ENCODE results near the gene UBE2G2.

Gene UBE2G2

GRCh38 chr21:44801468-44802395, at the start of gene UBE2G2:
Gene UBE2G2 (minus strand): TSS chr21:44801820. CDS start chr21:44801748, 72 bp downstream.
- DNase-seq (ENCODE audit: low read depth in 3 of 3, low spot score in 1 of 3): peak; percentile 54 to 86 (median 78)

- DNase-seq (ENCODE audit: low read depth in 3 of 3, low spot score in 1 of 3): no peak
Observed at GRCh38 chr21:44850905-44851657, 49.5 kb upstream of the UBE2G2 start.

- DNase-seq (ENCODE audit: low read depth in 3 of 3, low spot score in 1 of 3): no peak
Observed at GRCh38 chr21:44850208-44850800, 48.7 kb upstream of the UBE2G2 start.

- DNase-seq (ENCODE audit: low read depth in 3 of 3, low spot score in 1 of 3): no peak
Observed at GRCh38 chr21:44849616-44850130, 48.1 kb upstream of the UBE2G2 start.

- DNase-seq (ENCODE audit: low read depth in 3 of 3, low spot score in 1 of 3): no peak
Observed at GRCh38 chr21:44848821-44849521, 47.4 kb upstream of the UBE2G2 start.

- no peak for DNase-seq (ENCODE audit: low read depth in 3 of 3, low spot score in 1 of 3)
Observed at GRCh38 chr21:44847261-44848056, 45.8 kb upstream of the UBE2G2 start.

- DNase-seq (ENCODE audit: low read depth in 3 of 3, low spot score in 1 of 3): peak in 1 of 3 donors; percentile 13
Observed at GRCh38 chr21:44846485-44847260, 45.1 kb upstream of the UBE2G2 start.

GRCh38 chr21:44846224-44846484, 44.5 kb upstream of the UBE2G2 start:
- DNase-seq (ENCODE audit: low read depth in 3 of 3, low spot score in 1 of 3): no peak

- peak in 1 of 3 donors; percentile 30 for DNase-seq (ENCODE audit: low read depth in 3 of 3, low spot score in 1 of 3)
Observed at GRCh38 chr21:44845418-44846223, 44.0 kb upstream of the UBE2G2 start.

- no peak for DNase-seq (ENCODE audit: low read depth in 3 of 3, low spot score in 1 of 3)
Observed at GRCh38 chr21:44844256-44844655, 42.6 kb upstream of the UBE2G2 start.

- no peak for DNase-seq (ENCODE audit: low read depth in 3 of 3, low spot score in 1 of 3)
Observed at GRCh38 chr21:44842721-44843445, 41.3 kb upstream of the UBE2G2 start.

GRCh38 chr21:44842087-44842486, 40.5 kb upstream of the UBE2G2 start:
- DNase-seq (ENCODE audit: low read depth in 3 of 3, low spot score in 1 of 3): no peak

- no peak for DNase-seq (ENCODE audit: low read depth in 3 of 3, low spot score in 1 of 3)
Observed at GRCh38 chr21:44840771-44841170, 39.2 kb upstream of the UBE2G2 start.

GRCh38 chr21:44838951-44839350, 37.3 kb upstream of the UBE2G2 start:
- no peak for DNase-seq (ENCODE audit: low read depth in 3 of 3, low spot score in 1 of 3)

GRCh38 chr21:44838039-44838895, 36.6 kb upstream of the UBE2G2 start:
- no peak for DNase-seq (ENCODE audit: low read depth in 3 of 3, low spot score in 1 of 3)

- no peak for DNase-seq (ENCODE audit: low read depth in 3 of 3, low spot score in 1 of 3)
Observed at GRCh38 chr21:44837537-44837936, 35.9 kb upstream of the UBE2G2 start.

Measured in stimulated activated CD4-positive, alpha-beta T cell treated with anti-CD3 and anti-CD28 coated beads, TNF-alpha, amount 100 ng/mL, for 1 hour (primary cell).